ENCODE results near the gene LRRK1. TPM values are rescaled to one million over a fixed set of nuclear protein-coding genes. Genes with fewer than 3 reads are reported as not detected.
A peak's percentile ranks its signal among the peaks of the same experiment; 100 is the strongest.

Gene LRRK1
- total RNA-seq, 2 donors from 2014 or later, result 1.5 to 2.1 TPM

- DNase-seq (no peak), ATAC-seq (no peak)
- H3K9me3 ChIP-seq (ENCODE audit: control insufficient read depth, low read length, poor library complexity, severe bottlenecking), result no peaks in the 10 kb centered on the region
- H3K4me3 Mint-ChIP-seq, result no peak overlapping the region
- H3K27me3 Mint-ChIP-seq, result peaks cover 11% of the 10 kb centered on the region
- no peaks in the 10 kb centered on the region for H3K4me1 Mint-ChIP-seq
- no peak overlapping the region for H3K27ac Mint-ChIP-seq
- H3K36me3 Mint-ChIP-seq (ENCODE audit: low read depth), result no peaks in the 10 kb centered on the region
Measured at GRCh38 chr15:101060576-101061551, 141.7 kb downstream of the LRRK1 start.

GRCh38 chr15:101062063-101062462 is 142.9 kb downstream of the LRRK1 start:
- Mint-ChIP-seq H3K27me3 (peaks cover 11% of the 10 kb centered on the region), H3K4me3 (no peak overlapping the region), H3K27ac (no peak overlapping the region), H3K4me1 (no peaks in the 10 kb centered on the region), H3K36me3 (ENCODE audit: low read depth) (no peaks in the 10 kb centered on the region)
- no peaks in the 10 kb centered on the region for H3K9me3 ChIP-seq (ENCODE audit: control insufficient read depth, low read length, poor library complexity, severe bottlenecking)
- DNase-seq, result no peak
- no peak for ATAC-seq

- DNase-seq (no peak), ATAC-seq (peak; percentile 42)
- peaks cover 11% of the 10 kb centered on the region for H3K27me3 Mint-ChIP-seq
- H3K4me1 Mint-ChIP-seq, result no peaks in the 10 kb centered on the region
- no peak overlapping the region for H3K4me3 Mint-ChIP-seq
- no peak overlapping the region for H3K27ac Mint-ChIP-seq
- no peaks in the 10 kb centered on the region for H3K9me3 ChIP-seq (ENCODE audit: control insufficient read depth, low read length, poor library complexity, severe bottlenecking)
- no peaks in the 10 kb centered on the region for H3K36me3 Mint-ChIP-seq (ENCODE audit: low read depth)
Measured at GRCh38 chr15:101062471-101063171, 143.5 kb downstream of the LRRK1 start.

GRCh38 chr15:101063212-101063611 is 144.1 kb downstream of the LRRK1 start:
- H3K9me3 ChIP-seq (ENCODE audit: control insufficient read depth, low read length, poor library complexity, severe bottlenecking), result no peaks in the 10 kb centered on the region
- DNase-seq, result no peak
- H3K36me3 Mint-ChIP-seq (ENCODE audit: low read depth), result no peaks in the 10 kb centered on the region
- no peak overlapping the region for H3K4me3 Mint-ChIP-seq
- ATAC-seq, result no peak
- H3K27me3 Mint-ChIP-seq, result peaks cover 11% of the 10 kb centered on the region
- H3K27ac Mint-ChIP-seq, result no peak overlapping the region
- no peaks in the 10 kb centered on the region for H3K4me1 Mint-ChIP-seq

- Mint-ChIP-seq H3K4me3 (no peak overlapping the region), H3K27ac (no peak overlapping the region), H3K4me1 (no peaks in the 10 kb centered on the region), H3K36me3 (ENCODE audit: low read depth) (no peaks in the 10 kb centered on the region), H3K27me3 (peaks cover 11% of the 10 kb centered on the region)
- H3K9me3 ChIP-seq (ENCODE audit: control insufficient read depth, low read length, poor library complexity, severe bottlenecking), result no peaks in the 10 kb centered on the region
- no peak for ATAC-seq
- DNase-seq, result no peak
Measured at GRCh38 chr15:101063891-101064794, 145.0 kb downstream of the LRRK1 start.

- DNase-seq (no peak), ATAC-seq (no peak)
- no peaks in the 10 kb centered on the region for H3K4me1 Mint-ChIP-seq
- peaks cover 6% of the 10 kb centered on the region for H3K27me3 Mint-ChIP-seq
- no peak overlapping the region for H3K27ac Mint-ChIP-seq
- no peaks in the 10 kb centered on the region for H3K9me3 ChIP-seq (ENCODE audit: control insufficient read depth, low read length, poor library complexity, severe bottlenecking)
- no peaks in the 10 kb centered on the region for H3K36me3 Mint-ChIP-seq (ENCODE audit: low read depth)
- no peak overlapping the region for H3K4me3 Mint-ChIP-seq
Measured at GRCh38 chr15:101064795-101065569, 145.8 kb downstream of the LRRK1 start.

- H3K27ac Mint-ChIP-seq, result no peak overlapping the region
- H3K4me3 Mint-ChIP-seq, result no peak overlapping the region
- peaks cover 4% of the 10 kb centered on the region for H3K27me3 Mint-ChIP-seq
- H3K9me3 ChIP-seq (ENCODE audit: control insufficient read depth, low read length, poor library complexity, severe bottlenecking), result no peaks in the 10 kb centered on the region
- DNase-seq (no peak), ATAC-seq (no peak)
- no peaks in the 10 kb centered on the region for H3K36me3 Mint-ChIP-seq (ENCODE audit: low read depth)
- H3K4me1 Mint-ChIP-seq, result no peaks in the 10 kb centered on the region
Measured at GRCh38 chr15:101065570-101066221, 146.5 kb downstream of the LRRK1 start.

- H3K4me1 Mint-ChIP-seq, result no peaks in the 10 kb centered on the region
- no peak for DNase-seq
- H3K36me3 Mint-ChIP-seq (ENCODE audit: low read depth), result no peaks in the 10 kb centered on the region
- ATAC-seq, result no peak
- H3K9me3 ChIP-seq (ENCODE audit: control insufficient read depth, low read length, poor library complexity, severe bottlenecking), result no peaks in the 10 kb centered on the region
- no peak overlapping the region for H3K4me3 Mint-ChIP-seq
- H3K27me3 Mint-ChIP-seq, result peaks cover 4% of the 10 kb centered on the region
- H3K27ac Mint-ChIP-seq, result no peak overlapping the region
Measured at GRCh38 chr15:101066501-101067408, 147.6 kb downstream of the LRRK1 start.

GRCh38 chr15:101067660-101068522 is 148.7 kb downstream of the LRRK1 start:
- Mint-ChIP-seq H3K4me1 (no peaks in the 10 kb centered on the region), H3K4me3 (no peak overlapping the region), H3K27me3 (peaks cover 8% of the 10 kb centered on the region), H3K36me3 (ENCODE audit: low read depth) (no peaks in the 10 kb centered on the region), H3K27ac (no peak overlapping the region)
- no peak for ATAC-seq
- DNase-seq, result no peak
- H3K9me3 ChIP-seq (ENCODE audit: control insufficient read depth, low read length, poor library complexity, severe bottlenecking), result no peaks in the 10 kb centered on the region

- peaks cover 1% of the 10 kb centered on the region for H3K36me3 Mint-ChIP-seq (ENCODE audit: low read depth)
- no peak for DNase-seq
- no peak overlapping the region for H3K4me3 Mint-ChIP-seq
- H3K9me3 ChIP-seq (ENCODE audit: control insufficient read depth, low read length, poor library complexity, severe bottlenecking), result no peaks in the 10 kb centered on the region
- peaks cover 11% of the 10 kb centered on the region for H3K27me3 Mint-ChIP-seq
- H3K4me1 Mint-ChIP-seq, result no peaks in the 10 kb centered on the region
- no peak overlapping the region for H3K27ac Mint-ChIP-seq
- ATAC-seq, result no peak
Measured at GRCh38 chr15:101068523-101068960, 149.4 kb downstream of the LRRK1 start.

All from T-helper 17 cell (primary cell).